GM21717 (cell line): ENCODE results near the gene PPT1.

Source experiments
- ATAC-seq: cut with Tn5 transposase; IDR thresholded peaks from one replicate; pipeline ENCODE4 v1.9.1; 2021; ENCODE audit warnings: mild to moderate bottlenecking, moderate library complexity; ENCODE audit not compliant: unreplicated experiment

The PPT1 gene

DNA sequence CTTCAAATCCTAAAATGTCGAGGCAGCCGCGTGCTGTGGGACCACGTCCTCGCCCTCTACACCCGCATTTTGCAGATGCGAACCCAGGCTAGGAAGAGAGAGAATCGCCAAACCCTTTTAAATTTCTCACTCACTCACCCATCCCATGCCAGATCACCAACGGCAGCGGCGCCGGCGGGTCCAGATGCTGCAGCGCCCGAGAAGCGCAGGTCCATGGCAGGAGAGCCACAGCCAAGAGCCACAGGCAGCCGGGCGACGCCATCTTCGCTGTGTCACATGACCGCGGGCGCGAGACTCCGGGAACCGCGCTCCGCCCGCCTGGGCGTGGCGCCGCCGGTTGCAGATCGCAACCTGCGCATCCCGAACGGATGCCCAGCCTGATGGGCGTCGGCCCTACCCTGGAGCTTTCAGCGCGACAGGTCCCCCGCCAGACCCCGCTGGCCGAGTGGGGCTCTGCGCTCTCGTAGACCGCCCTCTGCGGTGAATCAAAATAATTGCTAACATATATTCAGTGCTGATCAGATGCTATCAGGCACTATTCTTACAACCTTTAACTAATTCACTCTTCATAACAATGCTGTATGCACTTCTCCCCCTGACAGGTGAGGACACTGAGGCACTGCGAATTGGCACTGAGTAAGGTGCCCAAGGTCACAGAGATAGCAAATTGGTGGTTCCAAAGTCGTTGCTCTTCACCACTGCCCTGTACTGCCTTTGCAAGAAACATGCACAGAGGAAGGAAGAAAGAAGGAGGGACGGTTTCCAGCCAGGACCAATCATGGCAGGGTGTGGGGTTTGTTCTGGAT, at the start of gene PPT1:
Gene PPT1, minus strand, starts transcription at position 276 of the 806 bp plus-strand sequence. Its CDS starts 14 bp downstream, at position 262.
- peak; percentile 79 for ATAC-seq

DNA sequence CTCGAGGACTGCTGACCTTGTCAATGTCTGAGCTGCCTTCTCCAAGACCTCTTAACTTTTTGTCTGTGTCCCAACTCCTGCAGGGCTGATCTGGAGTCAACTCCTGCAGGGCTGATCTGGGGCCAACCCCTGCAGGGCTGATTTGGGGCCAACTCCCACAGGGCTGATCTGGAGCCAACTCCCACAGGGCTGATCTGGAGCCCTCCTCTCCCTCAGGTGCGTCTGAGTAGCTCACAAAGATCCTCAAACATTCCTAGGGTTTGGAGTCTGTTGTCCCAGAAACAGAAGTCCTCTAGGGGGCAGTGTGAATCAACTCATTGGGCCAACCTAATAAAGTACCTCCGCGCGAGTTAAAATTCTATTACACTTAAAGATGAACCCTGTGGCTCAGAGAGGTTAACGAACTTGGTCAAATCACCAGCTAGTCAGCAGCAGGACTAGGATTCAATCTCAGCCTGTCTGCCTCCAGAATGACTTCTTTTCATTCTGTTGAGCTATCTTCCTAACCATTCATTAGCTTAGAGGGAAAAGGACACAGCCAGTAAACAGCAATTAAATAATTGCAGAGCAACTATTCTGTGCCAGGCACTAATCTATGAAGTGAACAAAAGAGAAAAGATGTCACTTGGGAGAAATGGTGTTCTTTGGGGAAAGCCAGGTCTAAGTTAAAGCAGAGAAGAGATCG, 47.0 kb upstream of the PPT1 start:
- ATAC-seq, result no peak

DNA sequence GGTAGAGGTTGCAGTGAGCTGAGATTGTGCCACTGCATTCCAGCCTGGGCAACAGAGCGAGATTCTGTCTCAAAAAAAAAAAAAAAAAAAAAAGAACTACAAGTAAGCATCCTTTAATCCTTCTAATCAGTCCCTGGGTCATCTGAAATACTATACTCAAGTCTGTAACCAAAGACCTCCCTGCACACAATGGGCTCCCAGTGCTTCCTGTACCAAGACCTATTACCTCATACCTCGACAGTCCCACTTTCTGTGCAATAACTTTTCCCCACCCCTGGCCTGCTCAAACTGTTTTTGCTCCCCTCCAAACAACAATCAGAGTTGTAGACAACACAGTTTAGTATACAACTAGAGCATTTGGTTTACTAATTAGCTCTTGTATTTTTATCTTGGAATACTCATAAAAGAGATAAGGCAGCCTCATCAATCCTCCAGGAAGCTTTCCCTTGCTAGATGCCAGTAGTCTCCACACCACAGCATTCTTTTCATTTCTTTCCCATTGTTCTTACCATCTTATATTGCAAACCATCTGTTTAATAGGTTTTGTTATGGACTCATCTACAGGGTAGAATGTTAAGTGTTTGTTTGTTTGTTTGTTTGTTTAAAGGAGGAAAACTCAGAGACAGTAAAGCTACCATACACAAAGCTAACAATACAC, 45.0 kb upstream of the PPT1 start:
- ATAC-seq, result no peak

DNA sequence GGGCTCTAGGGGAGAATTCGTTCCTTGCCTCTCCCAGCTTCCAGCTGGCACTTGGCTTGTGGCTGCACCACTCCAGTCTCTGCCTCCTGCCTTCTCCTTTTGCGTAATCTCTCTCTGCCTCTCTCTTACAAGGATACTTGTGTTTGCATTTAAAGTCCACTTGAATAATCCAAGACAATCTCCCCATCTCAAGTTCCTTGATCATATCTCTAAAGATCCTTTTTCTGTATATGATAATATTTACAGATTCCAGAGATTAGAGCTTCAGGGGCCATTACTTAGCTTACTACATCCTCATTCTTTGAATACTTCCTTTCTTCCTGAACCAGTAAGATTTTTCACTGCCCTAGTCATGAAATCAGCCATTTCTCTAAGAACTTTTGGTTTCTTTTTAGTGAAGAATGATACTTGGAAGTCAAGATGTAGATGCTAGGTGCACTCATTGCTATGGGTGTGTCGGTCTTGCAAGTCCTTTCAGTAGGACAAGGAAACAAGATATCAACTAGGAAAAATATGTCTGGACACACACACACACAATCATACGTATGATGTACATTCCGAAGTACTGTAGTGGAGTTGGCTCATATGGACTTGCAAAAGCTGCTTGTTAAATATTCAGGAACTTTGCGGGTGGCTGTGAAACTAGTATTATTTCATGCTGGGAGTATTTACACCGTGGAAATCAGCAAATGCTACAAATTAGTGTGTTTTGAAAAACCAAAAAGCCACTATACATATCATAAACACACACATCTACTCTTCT, 43.3 kb upstream of the PPT1 start:
- no peak for ATAC-seq

DNA sequence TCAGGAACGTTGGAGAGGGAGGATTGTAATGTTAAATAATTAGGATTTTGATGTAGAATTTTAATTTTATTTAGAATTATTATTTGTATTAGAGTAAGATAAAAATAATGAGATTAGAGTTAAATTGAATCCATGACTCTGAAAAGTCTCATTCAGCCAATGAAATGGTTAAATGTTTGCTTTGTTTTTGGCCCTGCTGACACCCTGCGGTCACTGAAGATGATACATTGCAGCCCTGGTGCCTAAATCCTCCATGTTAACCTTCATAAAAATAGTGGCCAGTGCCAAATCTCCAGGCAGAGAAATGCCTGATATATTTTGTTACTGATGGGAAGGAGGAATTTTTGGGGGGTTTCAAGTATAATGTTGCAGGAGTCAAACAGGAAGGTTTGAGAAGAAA, 36.8 kb upstream of the PPT1 start:
- ATAC-seq, result no peak

DNA sequence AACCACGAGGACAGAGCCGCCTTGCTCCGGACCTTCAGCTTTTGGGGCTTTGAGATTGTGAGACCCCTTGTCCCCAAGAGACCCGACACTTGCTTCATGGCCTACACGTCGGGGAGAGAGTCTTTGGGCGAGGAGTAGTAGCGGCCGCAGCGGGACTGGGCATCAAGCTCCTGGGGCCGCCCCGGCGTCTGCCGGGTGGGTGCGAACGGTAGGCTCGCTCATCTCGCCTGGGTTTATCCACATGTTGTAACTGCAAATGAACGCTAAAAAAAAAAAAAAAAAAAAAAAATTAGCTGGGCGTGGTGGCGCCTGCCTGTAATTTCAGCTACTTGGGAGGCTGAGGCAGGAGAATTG, 36.2 kb upstream of the PPT1 start:
- no peak for ATAC-seq

DNA sequence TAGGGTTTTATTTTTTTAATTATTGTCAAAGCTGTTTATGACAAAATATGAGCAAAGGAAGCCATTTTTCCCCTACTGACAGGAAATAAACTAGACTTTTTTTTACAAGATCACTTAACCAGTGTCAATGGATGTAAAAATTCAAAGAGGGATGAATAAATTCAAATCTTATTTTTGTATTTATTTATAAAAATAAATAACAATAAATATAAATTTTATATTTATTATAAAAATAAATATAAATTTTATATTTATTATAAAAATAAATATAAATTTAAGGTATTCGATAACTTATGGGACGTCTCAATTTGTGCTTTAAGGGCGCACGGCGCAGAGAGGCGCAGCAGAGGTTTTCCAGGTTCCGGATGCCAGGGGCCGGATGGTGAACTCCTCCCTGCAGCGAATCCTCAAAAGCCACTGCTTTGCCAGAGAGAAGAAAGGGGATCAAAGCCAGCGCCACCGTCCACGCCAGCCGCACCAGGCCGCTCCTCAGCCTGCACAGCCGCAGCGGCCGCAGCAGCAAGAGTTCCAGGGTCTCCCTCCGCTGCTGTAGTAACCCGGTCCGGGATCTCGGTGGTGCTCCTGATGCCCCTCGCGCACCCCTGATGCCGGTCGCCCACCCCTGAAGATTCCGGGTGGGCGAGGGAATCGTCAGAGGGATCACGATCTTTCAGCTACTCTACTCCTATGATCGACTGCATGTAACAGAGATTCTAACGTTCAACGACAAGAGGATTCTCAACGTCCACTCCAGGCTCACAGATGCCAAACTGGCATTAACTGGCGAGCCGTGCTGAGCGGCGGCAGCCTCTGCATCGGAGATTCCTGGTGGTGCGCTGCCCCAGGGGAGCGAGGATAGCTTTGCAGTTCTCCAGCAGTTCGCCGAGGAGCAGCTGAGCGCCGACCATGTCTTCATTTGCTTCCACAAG, 35.6 kb upstream of the PPT1 start:
- ATAC-seq, result no peak

DNA sequence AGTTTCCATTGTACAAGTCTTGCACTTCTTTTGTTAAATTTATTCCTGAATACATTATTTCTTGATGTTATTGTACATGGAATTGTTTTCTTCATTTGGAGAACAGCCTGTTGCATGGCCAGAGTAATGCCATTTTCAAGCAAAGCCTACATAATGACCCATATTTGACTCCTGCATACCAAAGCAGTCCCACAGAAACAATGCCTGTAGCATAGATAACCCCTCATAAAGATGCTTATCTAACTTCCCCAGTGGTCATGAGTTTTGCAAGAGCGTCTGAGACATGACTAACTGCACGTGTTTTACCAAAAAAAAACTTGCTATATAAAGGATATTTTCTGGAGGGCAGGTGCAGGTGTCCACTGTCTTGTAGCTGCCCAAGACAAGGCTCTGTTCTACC, 33.8 kb upstream of the PPT1 start:
- ATAC-seq, result no peak

DNA sequence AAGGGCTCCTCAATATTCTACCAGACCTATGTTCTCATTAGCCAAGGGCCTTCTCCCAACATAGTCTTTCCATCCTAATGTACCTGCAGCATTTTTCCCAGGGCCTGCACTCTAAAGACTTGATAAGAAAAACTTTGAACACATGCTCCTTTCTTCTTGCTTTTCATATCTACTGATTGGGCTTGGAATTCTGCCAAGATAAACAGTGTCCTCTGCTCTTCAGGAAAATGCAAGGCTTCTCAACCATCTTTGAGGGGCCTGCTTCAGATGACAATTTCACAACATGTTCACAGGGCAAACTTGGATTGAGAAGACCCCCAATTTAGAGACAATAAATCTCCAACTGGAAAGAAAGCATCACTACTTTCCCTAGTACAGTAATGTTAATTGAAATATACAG, 25.8 kb upstream of the PPT1 start:
- ATAC-seq, result no peak

DNA sequence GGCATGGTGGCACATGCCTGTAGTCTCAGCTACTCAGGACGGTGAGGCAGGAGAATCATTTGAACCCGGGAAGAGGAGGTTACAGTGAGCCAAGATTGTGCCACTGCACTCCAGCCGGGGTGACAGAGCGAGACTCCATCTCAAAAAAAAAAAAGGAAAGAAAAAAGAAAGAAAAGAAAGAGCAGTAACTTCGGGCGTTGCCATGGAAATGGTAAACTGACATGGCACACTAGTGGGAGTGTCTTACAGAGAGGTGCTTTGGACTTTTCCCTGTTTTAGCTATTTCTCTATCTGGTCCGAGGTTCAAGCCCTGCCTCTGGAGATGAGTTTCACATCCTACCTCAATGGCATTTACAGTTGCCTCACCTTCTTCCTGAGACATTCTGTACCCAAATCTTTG, 23.1 kb upstream of the PPT1 start:
- ATAC-seq, result no peak

DNA sequence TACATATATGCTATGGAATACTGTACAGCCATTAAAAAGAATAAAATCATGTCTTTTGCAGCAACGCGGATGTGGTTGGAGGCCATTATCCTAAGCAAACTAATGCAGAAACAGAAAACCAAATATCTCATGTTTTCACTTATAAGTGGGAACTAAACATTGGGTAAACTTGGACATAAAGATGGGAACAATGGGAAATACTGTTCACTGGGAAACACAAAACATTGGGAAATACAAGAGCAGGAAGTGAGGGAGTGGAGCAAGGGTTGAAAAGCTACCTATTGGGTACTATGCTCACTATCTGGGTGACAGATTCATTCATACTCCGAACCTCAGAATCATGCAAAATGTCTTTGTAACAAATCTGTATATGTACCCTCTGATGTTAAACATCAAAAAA, 17.3 kb upstream of the PPT1 start:
- no peak for ATAC-seq

DNA sequence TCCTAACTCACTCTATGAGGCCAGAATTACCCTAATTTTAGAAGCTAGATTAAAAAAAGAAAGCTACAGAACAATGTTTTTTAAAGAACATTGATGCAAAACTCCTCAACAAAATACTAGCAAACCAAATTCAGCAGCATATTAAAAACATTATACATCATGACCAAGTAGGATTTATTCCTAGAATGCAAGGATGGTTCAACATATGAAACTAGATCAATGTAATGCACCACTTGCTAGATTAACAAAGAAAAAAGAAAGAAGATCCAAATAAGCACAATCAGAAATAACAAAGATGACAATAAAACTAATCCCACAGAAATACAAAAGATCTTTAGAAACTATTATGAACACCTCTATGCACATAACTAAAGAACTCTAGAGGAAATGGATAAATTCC, 13.3 kb upstream of the PPT1 start:
- no peak for ATAC-seq

DNA sequence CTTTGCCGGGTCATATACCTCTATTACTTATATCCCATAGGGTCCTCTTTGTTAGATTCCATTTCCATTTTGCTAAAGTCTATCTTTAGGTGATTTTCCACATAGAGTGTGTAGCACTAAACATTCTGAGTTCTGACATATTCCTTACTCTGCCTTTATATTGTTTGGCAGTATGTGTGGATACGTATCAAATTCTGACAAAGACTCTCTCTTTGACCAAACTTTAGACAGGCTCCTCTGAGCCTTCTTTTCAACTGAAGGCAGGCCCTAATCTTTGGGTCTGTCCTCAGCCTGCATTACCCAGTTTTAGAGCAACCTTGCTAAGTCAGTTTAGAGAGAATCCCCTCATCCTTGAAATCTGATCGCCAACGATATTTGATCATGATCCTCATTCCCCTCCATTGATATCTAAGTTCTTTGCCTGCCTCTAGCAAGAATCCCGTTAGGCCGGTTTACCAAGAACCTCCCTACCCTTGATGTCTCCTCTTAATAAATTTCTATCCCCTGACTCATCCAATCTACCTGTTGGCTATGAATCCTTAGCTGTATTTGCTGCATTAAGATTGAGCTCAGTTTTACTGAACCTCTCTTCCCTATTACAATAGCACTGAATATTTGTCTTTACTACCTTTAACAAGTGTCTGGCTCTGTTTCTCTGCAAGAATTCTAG, 10.4 kb upstream of the PPT1 start:
- ATAC-seq, result no peak

DNA sequence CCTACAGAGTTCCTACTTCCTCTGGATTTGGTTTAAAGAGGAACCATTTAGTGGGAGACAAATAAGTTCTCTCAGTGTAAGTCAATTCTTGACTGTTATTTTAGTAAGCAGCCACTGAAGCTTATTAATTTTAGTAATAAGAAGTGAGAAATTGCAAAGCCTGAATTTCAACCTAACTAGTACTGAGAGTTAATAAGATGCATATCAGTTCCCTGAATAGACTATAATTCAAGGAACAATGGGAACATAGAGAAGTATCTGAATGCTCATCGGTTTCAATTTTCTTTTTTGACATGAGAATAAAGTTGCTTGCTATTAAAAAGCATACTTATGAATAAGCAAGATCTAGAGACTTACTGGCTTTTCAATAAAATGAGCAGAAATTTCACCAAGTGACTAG, 8.0 kb upstream of the PPT1 start:
- no peak for ATAC-seq

DNA sequence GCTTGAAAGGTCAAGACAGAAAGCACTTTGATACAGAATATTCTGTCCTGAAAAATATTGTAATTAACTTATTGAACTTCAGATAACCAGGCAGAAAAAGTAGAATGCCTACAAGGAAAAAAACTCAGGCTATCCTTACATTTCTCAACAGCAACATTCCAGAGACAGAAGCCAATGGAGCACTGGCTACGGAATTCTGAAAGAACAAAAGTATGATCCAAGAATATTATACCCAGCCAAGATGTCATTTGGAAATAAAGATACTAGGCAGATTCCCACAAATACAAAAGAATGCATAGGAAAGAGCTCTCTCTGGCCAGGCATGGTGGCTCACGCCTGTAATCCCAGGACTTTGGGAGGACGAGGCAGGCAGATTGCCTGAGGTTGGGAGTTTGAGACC, 5.8 kb upstream of the PPT1 start:
- ATAC-seq, result no peak

DNA sequence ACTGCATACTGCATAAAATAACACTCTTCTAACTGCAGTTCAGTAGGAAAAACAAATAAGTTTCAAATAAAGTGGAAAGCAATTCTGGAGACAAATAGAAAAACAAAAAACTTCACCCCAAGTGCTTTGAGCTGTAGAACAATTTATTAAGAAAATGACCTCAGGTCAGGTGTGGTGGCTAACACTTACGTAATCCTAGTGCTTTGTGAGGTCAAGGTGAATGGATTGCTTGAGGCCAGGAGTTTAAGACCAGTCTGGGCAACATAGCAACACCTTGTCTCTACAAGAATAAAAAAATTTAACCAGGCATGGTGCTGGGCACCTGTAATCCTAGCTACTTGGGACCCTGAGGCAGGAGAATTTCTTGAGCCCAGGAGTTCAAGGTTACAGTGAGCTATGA, 5.0 kb upstream of the PPT1 start:
- no peak for ATAC-seq

DNA sequence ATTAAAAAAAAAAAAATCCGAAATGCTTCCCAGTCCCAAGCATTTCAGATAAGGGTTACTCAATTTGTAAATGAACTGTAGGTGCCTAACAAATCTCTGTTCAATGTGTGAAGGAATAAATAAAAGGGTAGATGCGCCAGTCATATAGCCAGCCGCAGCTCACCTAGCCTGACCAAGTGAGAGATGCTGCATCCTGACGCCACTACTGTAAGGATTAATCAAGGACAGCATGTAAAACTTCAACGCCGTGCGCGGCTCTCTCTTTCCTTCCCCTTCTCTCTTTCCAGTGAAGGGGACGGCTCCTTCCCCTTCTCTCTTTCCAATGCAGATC, 441 bp downstream of the PPT1 start:
- ATAC-seq, result peak; percentile 17

DNA sequence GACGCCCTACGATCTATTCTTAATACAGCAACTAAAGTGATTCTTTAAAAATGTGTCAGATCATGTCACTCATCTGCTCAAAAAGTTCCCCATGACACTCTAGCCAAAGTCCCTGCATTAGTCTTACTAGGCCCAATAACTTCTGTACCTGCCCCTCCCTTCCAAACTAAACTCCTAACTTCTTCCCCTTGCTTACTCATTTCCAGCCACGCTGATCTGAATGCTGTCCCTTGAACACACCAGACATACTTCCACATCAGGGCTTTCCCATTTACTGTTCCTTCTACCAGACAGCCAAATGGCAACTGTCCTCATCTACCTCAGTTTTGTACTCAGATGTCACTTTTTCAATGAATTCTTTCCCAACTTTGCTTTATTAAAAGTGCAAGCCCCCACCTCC, 1.2 kb downstream of the PPT1 start:
- no peak for ATAC-seq

DNA sequence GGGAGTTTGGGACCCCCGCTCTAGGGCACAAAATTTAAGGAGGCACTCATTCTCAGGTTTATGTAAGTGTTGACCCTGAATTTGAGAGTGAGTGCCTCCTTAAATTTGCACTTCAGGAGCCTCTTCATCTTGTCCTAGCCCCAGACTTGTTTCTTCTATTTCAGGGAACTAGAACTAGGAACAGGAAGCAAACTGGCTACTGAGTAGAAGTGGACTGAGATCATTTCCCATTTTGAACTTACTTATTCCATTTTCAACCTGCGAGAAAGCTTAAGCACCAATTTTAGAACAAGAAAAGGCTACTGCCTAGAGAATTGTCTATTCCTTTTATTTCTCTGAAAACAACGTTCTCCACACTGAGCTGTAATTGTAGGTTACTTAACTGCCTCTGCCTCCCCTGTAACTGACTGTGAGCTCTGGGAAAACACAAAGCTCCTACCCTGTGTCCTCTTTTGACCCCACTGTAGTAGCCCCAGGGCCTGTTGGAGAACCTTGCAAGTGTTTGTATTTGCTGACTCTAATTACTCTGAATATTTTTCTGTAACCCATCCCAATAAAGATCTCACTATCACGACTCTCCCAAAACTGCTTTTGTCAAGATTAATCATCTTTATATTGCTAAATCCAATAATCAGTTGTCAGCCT, 2.5 kb downstream of the PPT1 start:
- no peak for ATAC-seq
